ENCODE measurements around the gene FBP2.
A peak's percentile ranks its signal among the peaks of the same experiment; 100 is the strongest.
"Not testable (repeated sequence)": the region's sequence is repeated elsewhere in the genome, so short reads cannot be mapped to it uniquely, and the experiment has no call there.

Gene FBP2

GRCh38 chr9:94603259-94604160, 9.9 kb upstream of the FBP2 start:
- DNase-seq: peak; percentile 61

GRCh38 chr9:94602666-94603065, 9.0 kb upstream of the FBP2 start:
- DNase-seq: no peak

- DNase-seq: no peak
Observed at GRCh38 chr9:94600715-94601114, 7.1 kb upstream of the FBP2 start.

- no peak for DNase-seq
Observed at GRCh38 chr9:94600258-94600657, 6.6 kb upstream of the FBP2 start.

- no peak for DNase-seq
Observed at GRCh38 chr9:94599102-94599501, 5.5 kb upstream of the FBP2 start.

GRCh38 chr9:94592683-94593082, 941 bp downstream of the FBP2 start:
- DNase-seq: not testable (repeated sequence)

- DNase-seq: no peak
Observed at GRCh38 chr9:94591876-94592275, 1.7 kb downstream of the FBP2 start.

- not testable (repeated sequence) for DNase-seq
Observed at GRCh38 chr9:94591046-94591545, 2.5 kb downstream of the FBP2 start.

- DNase-seq: no peak
Observed at GRCh38 chr9:94588681-94589080, 4.9 kb downstream of the FBP2 start.

- DNase-seq: no peak
Observed at GRCh38 chr9:94586814-94587213, 6.8 kb downstream of the FBP2 start.

GRCh38 chr9:94586316-94586715, 7.3 kb downstream of the FBP2 start:
- no peak for DNase-seq

- no peak for DNase-seq
Observed at GRCh38 chr9:94584555-94584954, 9.1 kb downstream of the FBP2 start.

GRCh38 chr9:94581728-94582127, 11.9 kb downstream of the FBP2 start:
- no peak for DNase-seq

- DNase-seq: no peak
Observed at GRCh38 chr9:94577571-94577970, 16.1 kb downstream of the FBP2 start.

- DNase-seq: no peak
Observed at GRCh38 chr9:94577036-94577435, 16.6 kb downstream of the FBP2 start.

- DNase-seq: no peak
Observed at GRCh38 chr9:94576131-94576530, 17.5 kb downstream of the FBP2 start.

GRCh38 chr9:94568972-94569712, 24.5 kb downstream of the FBP2 start:
- no peak for DNase-seq

- DNase-seq: no peak
Observed at GRCh38 chr9:94568250-94568889, 25.3 kb downstream of the FBP2 start.

GRCh38 chr9:94567271-94567670, 26.4 kb downstream of the FBP2 start:
- no peak for DNase-seq

- no peak for DNase-seq
Observed at GRCh38 chr9:94566550-94566949, 27.1 kb downstream of the FBP2 start.

- DNase-seq: not testable (repeated sequence)
Observed at GRCh38 chr9:94564279-94564678, 29.3 kb downstream of the FBP2 start.

- DNase-seq: no peak
Observed at GRCh38 chr9:94563548-94563947, 30.1 kb downstream of the FBP2 start.

- no peak for DNase-seq
Observed at GRCh38 chr9:94560237-94560636, 33.4 kb downstream of the FBP2 start.
